Neutrophil (primary cell): Measurements from ENCODE around the gene IGSF8.

ENCODE experiments used
- H3K27ac ChIP-seq: fragments of 200-600 bp; sonication (generic); 2 replicates; pipeline ENCODE4 v1.5.1; 2016; ENCODE audit warnings: mild to moderate bottlenecking, moderate library complexity
- H3K27me3 ChIP-seq: fragments of 200-600 bp; sonication (generic); 2 replicates; pipeline ENCODE4 v1.6.0; 2016; ENCODE audit warnings: mild to moderate bottlenecking
- H3K36me3 ChIP-seq: fragments of 200-600 bp; sonication (generic); 2 replicates; pipeline ENCODE4 v1.5.1; 2017
- H3K4me1 ChIP-seq, 2 experiments: fragments of 200-600 bp in 1 of 2; sonication (generic) in 1 of 2; 1 replicate in 1 of 2; 2 replicates in 1 of 2; pipeline versions ENCODE4 v1.5.1 to v1.6.1; 2013 to 2016; ENCODE audit warnings: low read depth in 1 of 2, low read length in 1 of 2, mild to moderate bottlenecking in 1 of 2, moderate library complexity in 1 of 2; ENCODE audit not compliant: control insufficient read depth in 1 of 2, insufficient read depth in 1 of 2
- H3K4me3 ChIP-seq, 2 experiments: fragments of 200-600 bp in 1 of 2; sonication (generic) in 1 of 2; 1 replicate in 1 of 2; 2 replicates in 1 of 2; pipeline ENCODE4 v1.5.1; 2013 to 2016; ENCODE audit warnings: low read depth in 1 of 2, low read length in 1 of 2, mild to moderate bottlenecking in 1 of 2, moderate library complexity in 1 of 2
- H3K9me3 ChIP-seq: fragments of 200-600 bp; sonication (generic); 2 replicates; pipeline ENCODE4 v1.5.1; 2016
- CTCF ChIP-seq: fragments of 200-600 bp; sonication (generic); IDR thresholded peaks from 2 replicates; pipeline ENCODE4 v1.5.1; 2016; ENCODE audit warnings: antibody characterized with exemption

Gene IGSF8

DNA sequence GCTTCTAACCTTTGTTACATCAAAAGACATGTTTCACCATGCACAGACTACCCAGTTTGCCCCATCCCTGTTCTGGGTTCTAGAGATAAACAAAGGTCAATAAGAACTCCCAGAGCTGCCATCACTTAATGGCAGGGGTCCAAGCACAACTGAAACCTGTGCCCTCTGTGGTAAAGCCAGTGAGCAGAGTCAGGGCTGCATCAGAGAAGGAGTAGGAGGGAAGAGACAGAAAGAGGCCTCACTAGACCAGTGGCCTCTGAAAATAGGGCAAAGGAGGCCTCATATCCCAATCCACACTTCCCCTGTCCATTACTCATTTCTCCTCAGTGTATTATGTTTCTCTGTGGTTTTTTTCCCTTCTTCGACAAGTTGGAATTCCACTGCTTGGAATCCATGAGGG is 27.3 kb upstream of the IGSF8 start:
- Histone ChIP-seq H3K9me3 (no peaks in the 10 kb centered on the region), H3K36me3 (no peaks in the 10 kb centered on the region), H3K27ac (no peak overlapping the region), H3K27me3 (no peaks in the 10 kb centered on the region), H3K4me3 (no peak overlapping the region), H3K4me1 (no peaks in the 10 kb centered on the region)
- TF ChIP-seq CTCF, result no peak

- Histone ChIP-seq H3K4me3 (no peak overlapping the region), H3K36me3 (no peaks in the 10 kb centered on the region), H3K27ac (no peak overlapping the region), H3K27me3 (no peaks in the 10 kb centered on the region), H3K4me1 (no peaks in the 10 kb centered on the region), H3K9me3 (no peaks in the 10 kb centered on the region)
- TF ChIP-seq CTCF, result no peak
These were observed 26.5 kb upstream of the IGSF8 start for GRCh38 chr1:160124705-160125478.

- no peak for TF ChIP-seq CTCF
- no peak overlapping the region for H3K4me3 ChIP-seq
- no peaks in the 10 kb centered on the region for H3K36me3 ChIP-seq
- no peaks in the 10 kb centered on the region for H3K4me1 ChIP-seq
- H3K27me3 ChIP-seq, result no peaks in the 10 kb centered on the region
- H3K27ac ChIP-seq, result no peak overlapping the region
- H3K9me3 ChIP-seq, result no peaks in the 10 kb centered on the region
These were observed 25.3 kb upstream of the IGSF8 start for GRCh38 chr1:160123726-160124125.

GRCh38 chr1:160122978-160123495 is 24.6 kb upstream of the IGSF8 start:
- peaks cover 4% of the 10 kb centered on the region for H3K27me3 ChIP-seq
- H3K4me1 ChIP-seq, result no peaks in the 10 kb centered on the region
- no peak for TF ChIP-seq CTCF
- no peaks in the 10 kb centered on the region for H3K36me3 ChIP-seq
- no peak overlapping the region for H3K27ac ChIP-seq
- no peak overlapping the region for H3K4me3 ChIP-seq
- no peaks in the 10 kb centered on the region for H3K9me3 ChIP-seq

DNA sequence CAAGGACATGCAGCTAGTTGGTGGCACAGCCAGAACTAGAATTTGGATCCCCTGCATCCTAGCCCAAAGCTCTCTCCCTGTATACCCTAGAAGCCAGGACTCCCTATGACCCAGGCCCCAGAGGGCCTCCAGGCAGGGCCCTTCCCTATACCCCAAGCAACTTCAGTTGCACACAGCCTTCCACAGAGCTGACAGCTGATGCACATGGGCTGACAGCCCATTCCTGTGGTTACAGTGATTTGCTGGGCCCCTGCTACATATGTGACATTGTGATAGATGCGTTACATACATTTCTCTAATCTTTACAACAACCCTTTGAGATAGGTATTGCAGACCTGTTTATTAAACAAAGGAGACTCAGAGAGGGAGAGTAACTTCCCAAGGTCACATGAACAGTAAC is 23.0 kb upstream of the IGSF8 start:
- Histone ChIP-seq H3K27me3 (peaks cover 20% of the 10 kb centered on the region), H3K4me1 (no peaks in the 10 kb centered on the region), H3K36me3 (no peaks in the 10 kb centered on the region), H3K4me3 (no peak overlapping the region), H3K27ac (no peak overlapping the region), H3K9me3 (no peaks in the 10 kb centered on the region)
- TF ChIP-seq CTCF, result no peak
